Fibroblast of skin of right biceps (primary cell): Measurements from ENCODE around the gene SPCS2.

Source experiments
- DNase-seq: peaks from one replicate; pipeline ENCODE4 v3.0.0-alpha.2; 2013

SPCS2 gene

DNA sequence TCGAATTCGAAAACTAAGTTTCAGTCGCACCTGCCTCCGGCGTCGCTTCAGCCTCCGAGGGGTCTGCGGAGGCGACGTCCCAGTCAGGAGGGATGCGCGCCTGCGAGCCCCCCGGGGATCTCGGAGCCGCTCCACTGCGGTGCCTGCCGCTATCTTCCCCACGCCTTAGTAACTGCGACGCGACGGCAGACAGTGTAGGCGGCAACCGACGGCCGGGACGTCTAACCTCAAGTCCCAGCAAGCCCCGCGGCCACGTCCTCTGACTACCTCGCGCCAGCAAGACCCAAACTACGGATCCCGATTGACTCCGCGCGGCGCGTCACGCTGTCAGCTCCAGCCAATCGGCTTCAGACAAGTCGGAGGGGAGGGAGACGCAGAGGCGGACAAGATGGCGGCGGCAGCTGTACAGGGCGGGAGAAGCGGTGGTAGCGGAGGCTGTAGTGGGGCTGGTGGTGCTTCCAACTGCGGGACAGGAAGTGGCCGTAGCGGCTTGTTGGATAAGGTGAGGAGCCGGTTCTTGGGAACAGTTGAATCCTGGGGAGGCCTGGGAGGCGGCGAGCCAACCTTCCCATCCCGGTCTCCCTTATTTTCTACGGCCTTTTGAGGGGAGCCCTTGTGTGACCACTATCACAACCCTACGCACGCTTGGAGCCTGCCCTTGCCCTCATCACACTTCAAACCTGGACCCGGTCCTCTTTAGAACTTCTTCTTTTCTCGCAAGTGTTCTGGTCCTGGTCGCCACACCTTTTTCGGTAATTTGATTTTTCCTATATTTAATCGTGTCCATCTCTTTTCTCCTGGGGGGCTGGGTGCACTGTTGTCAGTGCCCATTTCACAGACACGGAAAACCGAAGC lies at the start of gene SPCS2, which contains the start of gene XRRA1:
SPCS2 (plus strand) TSS at position 369 of the 855 bp plus-strand sequence; CDS start at position 389, 20 bp downstream.
XRRA1 (minus strand) TSS at position 194 of the 855 bp plus-strand sequence. CDS start 8,213 bp downstream, outside the sequence.
- DNase-seq: peak; percentile 99

DNA sequence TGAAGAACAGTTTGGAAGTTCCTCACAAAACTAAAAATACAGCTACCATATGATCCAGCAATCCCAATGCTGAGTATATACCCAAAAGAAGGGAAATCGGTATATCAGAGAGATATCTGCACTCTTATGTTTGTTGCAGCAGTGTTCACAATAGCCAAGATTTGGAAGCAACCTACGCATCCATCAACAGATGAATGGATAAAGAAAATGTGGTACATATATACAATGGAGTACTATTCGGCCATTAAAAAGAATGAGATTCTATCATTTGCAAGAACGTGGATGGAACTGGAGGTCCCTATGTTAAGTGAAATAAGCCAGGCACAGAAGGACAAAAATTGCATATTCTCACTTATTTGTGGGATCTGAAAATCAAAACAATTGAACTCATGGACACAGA lies 46.7 kb upstream of the SPCS2 start:
- DNase-seq: no peak

DNA sequence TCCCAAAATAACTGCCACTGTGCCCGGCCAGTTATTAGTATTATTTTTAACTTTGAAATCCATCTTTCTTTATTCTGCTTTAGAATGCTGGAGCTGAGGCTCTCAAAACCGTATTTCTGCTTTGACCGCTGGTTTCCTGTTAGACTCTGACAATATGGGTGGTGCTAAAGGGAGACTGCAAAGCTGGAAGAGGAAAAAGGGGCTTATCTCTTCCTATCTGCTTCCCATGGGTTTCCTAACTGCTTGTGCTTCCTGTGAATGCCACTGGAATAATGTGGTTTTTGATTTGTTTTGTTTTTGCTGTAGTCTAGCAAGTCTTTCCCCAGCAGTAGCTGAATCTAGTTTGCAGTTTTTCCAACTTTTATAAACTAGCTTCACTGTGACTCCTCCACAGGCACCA lies 43.7 kb upstream of the SPCS2 start:
- DNase-seq: no peak

DNA sequence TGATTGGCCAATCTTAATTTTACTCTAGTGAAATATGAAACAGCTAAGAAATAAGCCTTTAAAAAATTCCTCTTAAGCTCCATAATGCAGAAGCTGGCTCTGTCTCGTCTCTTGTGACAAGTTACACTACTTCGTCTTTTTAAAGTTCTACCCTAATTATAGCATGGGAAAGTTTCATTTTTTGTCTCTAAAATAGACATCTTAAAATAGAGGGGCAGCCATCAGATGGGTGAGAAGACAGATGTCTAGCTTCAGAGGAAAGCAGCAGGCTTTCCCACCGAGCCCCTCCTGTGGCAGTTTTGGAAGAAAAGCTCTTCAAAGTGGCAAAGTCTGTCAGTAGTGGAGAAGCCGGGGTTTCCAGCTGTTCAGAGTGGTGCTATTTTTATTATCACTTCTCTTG lies 39.7 kb upstream of the SPCS2 start:
- DNase-seq: no peak

DNA sequence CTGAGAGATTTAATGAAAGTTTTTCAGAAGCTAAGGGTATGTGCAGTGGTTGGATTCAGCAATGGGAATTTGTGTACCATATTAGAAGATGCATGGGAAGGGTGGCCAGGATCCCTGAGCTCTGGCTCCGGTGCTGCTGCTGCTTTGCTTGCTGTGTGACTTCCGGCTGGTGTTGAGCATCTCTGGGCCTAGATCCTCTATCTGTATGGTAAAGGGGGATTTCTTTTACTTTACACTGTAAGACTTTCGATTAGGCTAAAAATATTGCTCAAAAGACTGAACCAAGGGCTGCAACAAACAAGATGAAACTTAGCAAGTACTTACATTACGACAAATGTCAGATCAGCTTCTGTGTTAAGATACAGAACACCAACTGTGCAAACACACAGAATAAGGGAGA lies 39.3 kb upstream of the SPCS2 start:
- no peak for DNase-seq

DNA sequence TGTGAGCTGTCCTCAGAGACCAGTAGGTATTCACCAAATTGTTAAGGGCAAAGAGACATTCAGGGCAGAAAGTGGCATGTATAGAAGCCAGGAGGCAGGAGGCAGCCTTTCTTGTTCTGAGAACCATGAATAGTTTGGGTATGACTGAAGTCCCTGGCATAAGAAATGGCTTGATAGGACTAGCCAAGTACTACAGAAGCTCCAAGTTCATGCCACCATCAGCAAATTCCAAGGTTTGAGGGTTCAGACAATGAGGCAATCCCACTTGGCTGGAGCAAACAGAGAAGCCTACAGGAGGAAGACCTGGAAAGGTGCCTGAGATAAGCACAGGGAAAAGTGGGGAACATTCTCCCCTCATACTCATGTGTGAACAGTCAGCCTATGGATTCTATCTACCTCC lies 25.9 kb upstream of the SPCS2 start:
- no peak for DNase-seq

DNA sequence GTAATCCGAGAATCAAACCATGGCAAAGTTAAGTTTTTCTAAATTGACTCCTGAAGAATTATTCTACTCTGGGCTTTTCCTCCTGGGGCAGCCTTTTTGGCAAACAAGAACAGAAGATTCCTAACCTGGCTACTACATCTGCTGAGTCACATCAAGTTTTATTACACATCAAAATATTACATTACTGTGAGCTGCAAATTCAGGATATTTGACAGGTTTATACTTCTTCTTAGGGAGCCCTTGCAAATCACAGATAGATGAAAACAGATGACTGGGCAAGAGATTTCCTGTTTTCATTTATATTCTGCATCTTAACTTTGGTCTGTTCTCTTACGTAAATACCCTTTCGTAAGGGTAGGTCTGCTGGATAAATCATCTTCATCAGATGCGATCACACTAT lies 23.8 kb upstream of the SPCS2 start:
- peak; percentile 50 for DNase-seq

DNA sequence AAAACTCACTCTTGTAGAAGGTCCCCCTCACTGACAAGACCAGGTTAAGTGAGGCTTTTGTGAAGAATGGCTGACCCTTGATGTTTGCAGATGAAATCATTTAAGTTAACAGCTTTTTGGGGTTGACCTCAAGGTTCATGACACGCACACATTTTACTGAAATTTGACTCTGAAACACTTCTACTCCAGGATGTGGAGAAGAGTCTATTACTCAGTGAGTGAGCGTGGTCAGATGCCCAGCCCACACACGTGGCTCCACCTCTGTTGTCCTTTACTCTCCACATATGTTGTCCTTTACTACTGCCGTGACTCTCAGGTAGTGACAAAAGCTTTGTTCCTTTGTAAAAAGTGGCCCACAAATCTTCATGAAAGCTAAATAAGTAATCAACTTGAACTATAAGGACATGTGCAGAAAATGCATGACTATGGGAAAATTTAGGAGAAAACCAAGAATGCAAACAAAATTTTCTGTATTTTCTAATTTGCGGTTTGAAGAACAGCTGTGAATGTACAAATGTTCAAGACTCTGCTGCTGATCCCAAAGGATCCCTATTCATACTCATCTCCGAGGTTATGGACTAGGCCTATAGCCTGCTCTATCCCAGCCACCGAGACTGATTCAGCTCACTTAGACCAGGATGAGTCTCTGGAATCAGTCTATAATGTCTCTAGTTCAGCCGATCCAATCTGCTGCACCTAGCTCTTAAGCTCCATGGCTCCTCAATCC lies 22.6 kb upstream of the SPCS2 start:
- peak; percentile 71 for DNase-seq

DNA sequence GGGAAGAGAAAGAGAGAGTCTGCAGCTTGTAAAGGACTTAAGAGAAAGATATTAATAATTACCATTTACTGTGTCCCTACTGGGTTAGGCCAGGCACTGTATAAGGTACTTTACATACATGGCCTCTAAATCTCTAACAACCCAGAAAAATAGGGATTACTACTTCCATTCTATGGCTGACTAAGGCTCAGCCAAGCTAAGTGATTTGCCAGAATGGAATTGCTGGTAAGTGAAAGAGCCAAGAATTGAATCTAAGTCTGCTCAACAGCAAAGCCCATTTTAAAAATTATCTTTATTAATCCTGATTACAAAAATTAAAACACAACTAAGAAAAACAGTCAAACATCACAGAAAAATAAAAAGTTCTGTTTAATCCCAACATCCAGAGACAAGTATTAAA lies 21.6 kb upstream of the SPCS2 start:
- peak; percentile 29 for DNase-seq

DNA sequence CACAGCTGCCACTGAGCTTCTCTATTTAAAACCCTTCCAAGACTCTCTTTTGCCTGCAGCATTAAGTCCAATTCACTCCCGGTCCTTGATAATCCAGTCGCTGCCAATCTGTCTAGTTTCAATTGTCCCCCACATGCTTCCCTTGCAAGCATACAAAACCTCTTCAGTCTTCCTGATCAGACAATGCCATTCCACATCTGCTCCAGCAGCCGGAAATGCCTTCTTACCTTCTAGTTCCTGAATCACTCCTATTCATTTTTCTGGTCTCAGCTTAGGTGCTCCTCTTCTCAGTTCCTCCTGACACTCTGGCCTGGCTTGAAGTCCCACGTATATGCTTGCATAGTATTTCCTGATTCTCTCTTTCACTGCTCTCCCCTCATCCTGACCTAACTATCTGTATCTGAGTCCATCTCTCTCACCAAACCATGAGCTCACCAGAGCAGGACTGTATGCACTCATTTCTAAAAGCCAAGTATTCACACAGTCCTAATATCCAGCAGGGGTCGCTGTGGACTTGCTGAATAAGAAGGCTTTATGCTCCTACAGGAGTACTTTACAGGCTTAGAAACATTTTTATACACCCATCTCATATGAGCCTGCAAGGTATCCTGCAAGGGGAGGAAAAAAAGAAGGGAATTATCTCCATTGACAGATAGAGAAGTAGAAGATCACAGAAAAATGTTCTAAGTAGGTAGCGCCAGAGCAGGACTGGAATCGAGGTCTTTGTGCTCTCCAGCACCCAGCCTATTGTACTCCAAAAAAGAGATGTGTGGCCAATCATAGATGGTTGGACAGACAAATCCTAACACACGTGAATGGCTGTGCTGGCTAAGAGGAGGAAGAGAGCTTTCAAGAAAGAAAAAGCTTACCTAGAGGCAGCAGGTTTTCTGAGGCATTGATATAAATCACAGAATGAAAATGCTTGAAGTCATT lies 19.4 kb upstream of the SPCS2 start:
- peak; percentile 88 for DNase-seq

DNA sequence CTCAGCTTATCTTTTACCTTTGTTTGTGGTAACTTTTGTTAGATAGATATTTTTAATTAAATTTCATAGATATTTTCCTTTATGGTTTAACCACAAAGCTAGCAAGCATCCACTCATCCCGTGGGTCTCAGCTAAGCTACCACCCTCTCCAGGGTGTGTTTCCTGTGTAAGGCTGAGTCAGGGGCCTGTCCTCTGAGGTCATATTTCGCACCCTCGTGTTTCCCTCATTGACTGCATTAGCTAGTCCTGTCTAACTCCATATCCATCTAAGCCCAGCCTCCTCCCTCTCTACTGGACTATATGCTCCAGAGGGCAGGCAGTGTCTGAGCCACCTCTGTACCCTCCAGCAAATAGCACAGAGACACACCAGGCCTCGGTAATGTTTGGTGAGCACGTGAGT lies 16.9 kb upstream of the SPCS2 start:
- DNase-seq: peak; percentile 71

DNA sequence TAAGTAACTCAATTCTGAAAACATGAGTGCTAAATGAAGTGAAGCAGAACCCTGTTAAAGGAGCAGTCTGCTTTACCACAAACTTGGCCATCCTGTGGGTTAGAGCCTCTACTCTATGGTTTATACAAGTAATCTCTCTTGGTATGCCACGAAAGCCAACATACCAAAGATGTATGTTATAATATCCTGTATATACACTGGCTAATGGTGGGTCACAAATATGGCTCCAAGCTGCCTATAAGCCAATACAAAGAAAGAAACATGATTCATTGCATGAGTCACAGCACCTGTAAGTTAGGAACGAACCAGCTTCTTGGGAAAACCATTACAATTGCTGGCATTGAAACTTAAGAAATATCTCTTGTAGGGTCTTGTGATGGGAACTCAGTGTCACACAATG lies 16.3 kb upstream of the SPCS2 start:
- peak; percentile 88 for DNase-seq

DNA sequence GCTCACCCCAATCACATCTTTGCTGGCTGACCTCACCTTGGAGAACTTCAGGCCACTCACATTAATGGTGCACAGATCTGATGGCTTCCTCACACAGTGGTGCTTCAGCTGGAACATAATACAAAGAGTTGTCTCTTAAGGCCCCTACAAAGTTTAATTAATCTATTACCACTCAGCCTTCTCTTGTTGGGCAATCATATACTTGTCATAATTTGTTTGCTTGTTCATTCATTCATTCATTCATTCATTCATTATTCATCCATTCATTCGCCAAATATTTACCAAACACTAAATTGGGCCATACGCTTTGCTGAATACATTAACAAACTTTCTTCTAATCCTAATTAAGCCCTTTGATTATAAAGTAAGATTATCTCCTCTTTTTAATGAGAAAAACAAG lies 15.3 kb upstream of the SPCS2 start:
- DNase-seq: no peak

DNA sequence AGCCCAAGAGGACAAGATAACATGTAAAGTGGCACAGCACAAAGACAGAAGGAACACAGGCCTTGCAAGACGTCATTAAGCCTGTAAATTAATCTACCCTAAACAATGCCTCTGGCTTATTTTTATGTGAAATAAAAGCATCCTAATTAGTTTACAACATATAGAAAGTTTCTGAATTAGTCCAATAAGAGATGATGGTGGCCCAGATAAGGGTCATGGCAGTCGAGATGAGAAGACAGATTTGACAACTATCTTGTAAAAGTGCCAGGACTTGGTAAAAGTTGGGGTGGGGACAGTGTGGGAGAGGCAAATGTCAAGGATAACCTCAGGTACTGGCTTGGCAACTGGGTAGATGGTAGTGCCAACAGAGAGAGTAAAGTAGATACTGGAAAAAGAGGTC lies 13.8 kb upstream of the SPCS2 start:
- DNase-seq: no peak

DNA sequence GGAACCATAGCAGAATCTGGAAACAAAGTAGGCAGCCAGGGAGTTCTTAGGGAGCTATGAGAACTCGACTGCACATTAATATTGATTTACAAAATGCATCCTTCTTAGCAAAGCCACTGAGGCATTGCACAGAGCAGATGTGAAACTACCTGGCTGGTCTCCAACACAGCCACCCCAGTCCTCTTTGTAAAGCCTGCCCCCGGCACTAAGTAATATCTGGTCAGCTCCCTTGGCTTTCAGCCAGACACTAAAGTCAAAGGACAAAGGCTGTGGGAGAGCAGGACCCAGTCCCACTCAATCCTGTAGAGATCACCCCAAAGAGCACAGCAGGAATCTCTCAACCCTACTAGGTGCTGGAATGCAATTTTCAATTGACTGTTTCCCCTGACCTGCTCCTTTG lies 13.0 kb upstream of the SPCS2 start:
- no peak for DNase-seq

DNA sequence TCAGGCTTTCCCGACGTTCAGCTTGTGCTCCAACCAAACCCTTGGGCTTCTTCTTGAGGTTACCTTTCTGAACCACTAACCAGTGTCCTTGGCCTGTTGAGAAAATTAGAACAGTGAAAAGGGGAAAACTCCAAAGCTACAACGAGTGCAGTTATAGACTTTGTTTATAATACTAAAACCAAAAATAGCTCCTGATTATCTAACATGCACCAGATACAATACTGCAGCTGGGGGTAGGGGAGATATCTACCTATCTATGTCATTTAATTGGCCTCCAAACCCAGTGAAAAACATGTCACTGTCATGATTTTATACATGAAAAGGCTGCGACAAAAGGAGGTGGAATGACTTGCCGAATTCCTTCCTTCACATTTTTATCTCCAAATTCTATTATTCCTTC lies 12.1 kb upstream of the SPCS2 start:
- no peak for DNase-seq

DNA sequence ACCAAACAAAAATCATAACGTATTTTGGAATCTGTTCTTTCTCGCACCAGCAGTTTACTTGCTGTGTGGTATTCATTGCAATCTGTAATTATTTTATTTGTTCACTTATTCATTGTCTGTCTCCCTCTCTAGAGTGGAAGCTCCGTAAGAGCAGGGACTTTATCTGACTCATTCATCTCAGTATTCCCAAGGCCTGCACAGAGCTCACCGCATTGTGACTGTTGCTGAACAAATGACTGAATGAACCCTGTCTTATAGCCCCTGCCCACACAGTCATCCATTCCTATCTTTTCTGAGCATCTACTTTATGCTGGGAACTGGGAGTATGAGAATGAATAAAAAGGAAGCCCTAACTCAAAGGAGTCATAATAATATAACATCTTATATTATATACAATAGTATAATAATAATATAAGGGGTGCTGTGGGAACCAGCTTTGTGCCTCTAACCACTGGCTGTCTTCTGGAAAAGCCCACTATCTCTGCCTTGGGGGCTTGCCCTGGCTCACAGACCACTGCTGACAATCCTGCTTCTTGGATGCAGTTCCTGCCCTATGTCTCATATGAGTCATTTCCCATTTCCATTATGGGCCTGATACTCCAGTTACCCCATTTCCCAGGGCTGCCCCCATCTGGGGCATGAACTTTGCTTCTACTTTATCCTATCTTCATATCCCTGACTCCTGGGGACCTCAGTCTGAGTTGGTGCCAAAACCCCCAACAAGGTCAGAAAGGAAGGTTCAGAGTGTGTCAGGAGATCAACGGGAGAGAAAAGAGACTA lies 11.2 kb upstream of the SPCS2 start:
- DNase-seq: peak; percentile 65

DNA sequence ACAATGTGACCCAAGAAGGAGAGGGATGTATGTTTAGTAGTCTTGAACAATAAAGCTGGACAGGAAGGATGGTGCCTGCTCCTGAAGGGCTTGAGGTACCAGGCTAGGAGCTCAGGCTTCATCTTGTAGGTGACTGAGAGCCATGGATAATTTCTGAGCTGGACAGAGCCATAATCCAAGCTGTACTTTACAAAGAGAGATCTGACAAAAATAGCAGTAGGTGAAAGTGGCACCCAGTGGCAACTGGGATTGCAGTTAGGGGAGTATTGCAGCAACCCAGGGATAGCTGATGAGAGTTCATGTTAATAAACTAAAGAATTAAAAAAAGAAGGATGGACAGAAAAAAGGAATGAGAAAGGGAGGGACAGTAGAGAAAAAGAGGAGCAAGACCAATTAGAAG lies 7.6 kb upstream of the SPCS2 start:
- DNase-seq: no peak

DNA sequence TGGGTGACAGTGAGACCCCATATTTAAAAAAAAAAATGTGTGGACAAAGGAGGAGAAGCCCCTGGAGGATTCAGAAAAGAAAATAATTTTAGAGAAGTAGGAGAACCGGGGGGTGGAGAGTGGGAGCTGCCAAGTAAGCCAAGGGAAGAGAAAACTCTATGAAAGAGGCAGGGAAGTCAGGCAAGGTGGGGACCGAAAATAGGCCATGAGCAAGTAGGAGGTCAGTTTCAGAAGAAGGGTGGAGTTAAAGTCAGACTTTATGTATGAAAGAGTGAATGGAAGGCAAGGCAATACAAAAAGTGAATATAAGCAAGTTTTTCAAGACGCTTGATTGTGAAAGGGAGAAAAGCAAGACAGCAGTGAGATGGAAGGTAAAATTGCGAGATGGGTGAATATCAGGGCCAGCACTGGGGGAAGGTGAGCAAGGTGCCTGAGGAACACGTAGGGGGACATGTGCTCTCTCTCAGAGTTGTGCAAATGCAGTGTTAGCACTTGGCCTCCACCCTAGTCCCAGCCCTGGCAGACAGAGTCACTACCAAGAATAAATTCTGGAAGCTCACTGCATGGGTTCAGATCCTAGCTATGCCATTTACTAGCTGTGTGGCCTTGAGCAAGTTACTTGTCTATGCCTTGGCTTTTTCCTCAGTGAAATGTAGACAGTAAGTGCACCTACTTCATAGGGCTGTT lies 6.8 kb upstream of the SPCS2 start:
- no peak for DNase-seq

DNA sequence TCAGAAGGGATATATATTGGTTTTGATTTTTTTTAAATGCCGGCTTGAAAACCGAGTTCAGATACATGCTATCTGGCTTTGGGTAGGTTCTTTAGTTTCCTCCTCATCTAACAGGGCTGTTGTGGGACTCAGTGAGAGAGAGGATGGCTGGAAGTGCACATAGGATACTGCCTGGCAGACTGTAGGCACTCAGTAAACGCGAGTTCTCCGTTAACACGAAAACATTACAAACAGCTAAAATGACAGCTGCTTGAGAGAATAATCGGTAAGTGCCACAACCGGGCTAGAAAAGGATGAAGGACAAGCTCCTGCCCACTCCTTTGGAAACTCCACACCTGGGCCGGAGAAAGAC lies 544 bp upstream of the SPCS2 start:
- no peak for DNase-seq

DNA sequence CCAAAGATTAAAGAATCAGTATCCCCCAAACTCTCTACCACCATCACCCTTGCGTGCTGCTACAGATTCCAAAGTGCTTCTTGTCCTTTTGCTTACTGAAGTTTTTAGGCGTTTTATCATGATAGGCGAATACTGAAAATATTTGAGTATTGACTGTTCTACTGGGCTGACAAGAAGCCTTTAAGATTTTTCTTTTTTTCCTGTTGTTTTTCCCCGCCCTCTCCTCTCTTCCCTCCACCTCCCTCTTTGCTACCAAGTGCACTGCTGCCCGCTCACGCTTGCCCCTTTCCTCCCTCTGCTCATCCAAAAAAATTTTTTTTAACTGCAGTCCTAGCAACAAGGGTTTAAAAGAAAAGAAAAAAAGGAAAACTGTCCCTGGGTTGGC lies 679 bp downstream of the SPCS2 start:
- DNase-seq: peak; percentile 31
